ENCODE results near the gene GABRB1.

GABRB1 gene

DNA sequence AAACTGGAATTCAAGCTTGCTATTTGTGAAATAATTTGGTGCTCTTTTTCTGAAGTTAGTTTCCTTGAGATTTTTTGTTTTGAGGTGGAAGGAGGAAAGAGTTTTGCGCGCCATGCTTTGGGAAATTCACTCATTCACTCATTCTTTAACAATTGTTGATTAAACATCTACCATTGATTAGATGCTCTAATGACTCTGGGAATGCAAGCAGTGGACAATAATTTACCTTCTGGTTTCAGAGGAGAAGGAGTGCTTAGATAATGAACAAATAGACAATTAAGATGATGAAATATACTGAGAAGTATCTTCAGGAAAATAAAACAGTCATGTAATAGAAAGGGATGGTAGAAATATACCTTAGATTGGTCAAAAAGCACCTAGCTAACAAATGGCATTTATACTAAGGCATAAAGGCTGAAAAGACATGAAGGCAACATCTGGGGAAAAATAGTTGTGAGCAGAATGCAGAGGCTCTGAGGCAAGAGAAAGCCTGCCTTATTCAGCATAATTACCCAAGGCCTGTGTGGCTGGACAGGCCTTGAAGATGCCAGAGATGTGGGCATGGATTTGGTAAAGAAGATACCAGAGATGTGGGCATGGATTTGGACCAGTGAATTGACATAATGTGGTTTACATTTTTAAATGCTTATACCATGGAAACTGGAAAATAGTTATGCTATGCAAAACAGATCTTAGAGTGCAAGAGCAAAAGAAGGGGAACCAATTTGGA, 434.9 kb downstream of the GABRB1 start:
- H3K27me3 ChIP-seq (ENCODE audit: control insufficient read depth, insufficient read depth, low read length), result no peaks in the 10 kb centered on the region
- no peaks in the 10 kb centered on the region for H3K9me3 ChIP-seq (ENCODE audit: control insufficient read depth, insufficient read depth, low read depth, low read length)
- H3K27ac ChIP-seq (ENCODE audit: low read depth, low read length), result no peak overlapping the region
- H3K4me1 ChIP-seq (ENCODE audit: control insufficient read depth, insufficient read depth, low read length), result peaks cover 5% of the 10 kb centered on the region; the same call in 1 of the 2 replicates
- H3K36me3 ChIP-seq (ENCODE audit: control insufficient read depth, insufficient read depth, low read length), result no peaks in the 10 kb centered on the region
- H3K4me3 ChIP-seq (ENCODE audit: low read depth, low read length), result no peak overlapping the region
- H3K9ac ChIP-seq (ENCODE audit: low read length), result no peak overlapping the region

DNA sequence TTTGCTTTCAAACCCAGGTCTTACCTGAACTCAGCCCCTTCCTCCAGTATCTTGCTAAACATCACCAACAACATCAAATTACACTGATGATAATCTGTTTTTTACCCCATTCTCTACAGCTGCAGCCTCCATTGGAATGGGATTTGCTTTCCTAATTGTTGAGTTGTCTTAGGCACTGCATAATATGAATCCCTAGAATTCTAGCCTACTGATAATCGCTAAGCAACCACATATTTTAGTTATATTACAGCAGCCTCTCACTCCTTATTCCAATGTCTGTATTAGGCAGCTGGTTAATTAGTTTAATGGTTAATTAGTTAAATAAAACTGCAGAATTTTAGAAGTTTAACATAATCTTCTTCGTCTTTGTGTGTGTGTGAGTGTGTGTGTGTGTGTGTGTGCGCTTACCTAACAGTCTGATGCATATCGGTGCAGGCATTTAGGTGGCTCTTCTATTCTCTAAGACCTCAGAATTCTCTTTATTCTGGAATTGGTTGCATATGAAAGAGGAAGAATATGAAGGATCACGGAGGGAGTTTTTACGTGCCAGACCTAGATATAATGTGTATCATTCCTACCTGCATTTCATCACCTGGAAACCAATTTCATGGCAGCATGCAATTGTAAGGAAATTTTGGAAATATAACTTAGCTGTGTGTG, 437.5 kb downstream of the GABRB1 start:
- H3K9ac ChIP-seq (ENCODE audit: low read length), result no peak overlapping the region

DNA sequence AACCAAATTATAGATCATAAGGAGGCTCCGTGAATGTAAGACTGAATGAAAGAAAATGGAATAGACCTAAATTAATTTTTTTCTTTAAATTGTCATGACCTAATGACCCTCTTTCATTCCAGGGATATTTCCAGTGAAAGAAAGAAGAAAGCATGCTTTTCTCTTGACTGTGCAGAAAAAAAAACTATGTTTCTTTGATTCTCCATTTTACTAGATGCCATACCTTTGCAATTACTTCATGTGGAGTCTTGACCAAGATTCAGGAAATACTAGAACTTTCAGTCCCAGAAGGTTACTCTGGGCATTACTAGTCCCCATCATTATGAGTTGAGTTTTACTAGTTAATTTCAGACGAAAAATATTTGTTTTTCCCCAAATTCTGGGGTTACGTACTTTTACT, 438.6 kb downstream of the GABRB1 start:
- no peaks in the 10 kb centered on the region for H3K36me3 ChIP-seq (ENCODE audit: control insufficient read depth, insufficient read depth, low read length)
- no peaks in the 10 kb centered on the region for H3K9me3 ChIP-seq (ENCODE audit: control insufficient read depth, insufficient read depth, low read depth, low read length)
- no peaks in the 10 kb centered on the region for H3K27me3 ChIP-seq (ENCODE audit: control insufficient read depth, insufficient read depth, low read length)
- no peak overlapping the region for H3K4me3 ChIP-seq (ENCODE audit: low read depth, low read length)
- H3K9ac ChIP-seq (ENCODE audit: low read length), result no peak overlapping the region
- H3K4me1 ChIP-seq (ENCODE audit: control insufficient read depth, insufficient read depth, low read length), result no peaks in the 10 kb centered on the region
- H3K27ac ChIP-seq (ENCODE audit: low read depth, low read length), result no peak overlapping the region

More for the DNA sequence above, 437.5 kb downstream of the GABRB1 start:
- no peaks in the 10 kb centered on the region for H3K27me3 ChIP-seq (ENCODE audit: control insufficient read depth, insufficient read depth, low read length)
- no peaks in the 10 kb centered on the region for H3K4me1 ChIP-seq (ENCODE audit: control insufficient read depth, insufficient read depth, low read length)
- no peak overlapping the region for H3K4me3 ChIP-seq (ENCODE audit: low read depth, low read length)
- H3K27ac ChIP-seq (ENCODE audit: low read depth, low read length), result no peak overlapping the region
- H3K36me3 ChIP-seq (ENCODE audit: control insufficient read depth, insufficient read depth, low read length), result no peaks in the 10 kb centered on the region
- no peaks in the 10 kb centered on the region for H3K9me3 ChIP-seq (ENCODE audit: control insufficient read depth, insufficient read depth, low read depth, low read length)

DNA sequence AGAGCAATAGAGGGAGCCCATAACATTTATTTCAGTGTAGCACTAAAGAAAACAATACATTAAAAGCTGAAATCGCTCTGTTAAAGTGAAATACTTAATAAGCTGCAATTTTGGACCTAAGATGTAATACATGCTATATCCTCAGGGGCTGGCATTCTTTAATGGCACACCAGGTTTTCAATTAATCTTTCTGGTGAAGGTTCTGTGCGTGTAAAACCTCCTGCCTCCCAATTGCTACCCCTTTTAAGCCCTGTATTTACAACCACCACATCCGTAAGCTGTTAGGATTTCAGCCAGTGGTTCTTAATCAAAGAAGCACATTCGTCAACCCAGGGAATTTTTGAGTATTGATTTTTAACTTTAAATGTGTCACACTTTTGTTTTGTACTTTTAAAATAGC, 439.7 kb downstream of the GABRB1 start:
- Histone ChIP-seq H3K4me3 (ENCODE audit: low read depth, low read length) (no peak overlapping the region), H3K27ac (ENCODE audit: low read depth, low read length) (no peak overlapping the region), H3K27me3 (ENCODE audit: control insufficient read depth, insufficient read depth, low read length) (no peaks in the 10 kb centered on the region), H3K36me3 (ENCODE audit: control insufficient read depth, insufficient read depth, low read length) (no peaks in the 10 kb centered on the region), H3K4me1 (ENCODE audit: control insufficient read depth, insufficient read depth, low read length) (no peaks in the 10 kb centered on the region), H3K9me3 (ENCODE audit: control insufficient read depth, insufficient read depth, low read depth, low read length) (no peaks in the 10 kb centered on the region), H3K9ac (ENCODE audit: low read length) (no peak overlapping the region)

DNA sequence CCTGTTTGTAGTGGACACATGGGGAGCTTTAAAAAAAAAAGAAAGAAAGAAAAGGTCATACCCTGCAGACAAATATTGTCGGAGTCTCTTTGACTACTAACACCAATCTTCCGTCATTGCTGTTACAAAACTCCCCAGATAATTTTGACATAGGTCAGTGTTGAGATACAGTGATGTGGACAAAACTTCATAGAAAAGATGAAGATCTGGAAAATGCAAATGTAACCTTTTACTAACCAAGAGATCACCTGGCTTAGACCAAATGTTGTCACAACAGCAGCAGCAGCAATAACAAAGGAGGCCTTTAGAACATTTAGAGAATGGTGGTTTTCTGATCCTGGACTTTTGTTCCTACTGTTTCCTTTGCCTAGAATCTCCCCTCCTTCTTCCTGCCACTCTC, 440.2 kb downstream of the GABRB1 start:
- Histone ChIP-seq H3K9ac (ENCODE audit: low read length) (no peak overlapping the region), H3K27ac (ENCODE audit: low read depth, low read length) (no peak overlapping the region), H3K4me3 (ENCODE audit: low read depth, low read length) (no peak overlapping the region), H3K4me1 (ENCODE audit: control insufficient read depth, insufficient read depth, low read length) (no peaks in the 10 kb centered on the region), H3K9me3 (ENCODE audit: control insufficient read depth, insufficient read depth, low read depth, low read length) (no peaks in the 10 kb centered on the region), H3K27me3 (ENCODE audit: control insufficient read depth, insufficient read depth, low read length) (no peaks in the 10 kb centered on the region), H3K36me3 (ENCODE audit: control insufficient read depth, insufficient read depth, low read length) (no peaks in the 10 kb centered on the region)

DNA sequence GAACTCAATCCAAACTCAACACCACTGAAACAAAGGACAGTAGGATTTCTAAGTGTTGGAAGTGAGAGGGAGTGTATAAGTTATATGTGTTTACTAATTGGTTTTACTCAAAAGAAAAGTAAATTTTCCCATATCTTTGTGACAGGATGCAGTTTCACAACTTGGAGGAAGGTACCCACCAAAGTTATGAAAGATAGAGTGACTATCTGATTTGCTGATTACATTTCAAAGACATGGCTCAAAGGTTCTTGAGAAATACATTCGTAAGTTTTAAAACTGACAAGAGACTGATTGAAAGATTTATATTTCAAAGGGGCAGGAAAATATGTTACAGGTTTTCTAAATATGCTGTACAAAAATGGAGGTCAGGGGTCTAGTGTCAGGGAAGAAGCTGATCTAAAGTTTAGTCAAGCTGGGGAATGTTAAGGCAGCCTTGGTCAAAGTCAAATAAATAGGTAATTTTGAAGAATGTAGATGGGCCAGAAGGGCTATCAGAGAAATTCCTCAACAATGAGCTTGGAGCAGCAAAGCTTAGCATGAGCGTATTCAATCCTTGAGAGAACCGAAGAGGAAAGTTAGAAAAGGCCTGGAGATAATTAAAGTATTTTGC, 441.9 kb downstream of the GABRB1 start:
- H3K9ac ChIP-seq (ENCODE audit: low read length), result no peak overlapping the region
- no peak overlapping the region for H3K4me3 ChIP-seq (ENCODE audit: low read depth, low read length)
- no peaks in the 10 kb centered on the region for H3K4me1 ChIP-seq (ENCODE audit: control insufficient read depth, insufficient read depth, low read length)
- H3K27ac ChIP-seq (ENCODE audit: low read depth, low read length), result no peak overlapping the region
- no peaks in the 10 kb centered on the region for H3K27me3 ChIP-seq (ENCODE audit: control insufficient read depth, insufficient read depth, low read length)
- no peaks in the 10 kb centered on the region for H3K36me3 ChIP-seq (ENCODE audit: control insufficient read depth, insufficient read depth, low read length)
- H3K9me3 ChIP-seq (ENCODE audit: control insufficient read depth, insufficient read depth, low read depth, low read length), result no peaks in the 10 kb centered on the region

DNA sequence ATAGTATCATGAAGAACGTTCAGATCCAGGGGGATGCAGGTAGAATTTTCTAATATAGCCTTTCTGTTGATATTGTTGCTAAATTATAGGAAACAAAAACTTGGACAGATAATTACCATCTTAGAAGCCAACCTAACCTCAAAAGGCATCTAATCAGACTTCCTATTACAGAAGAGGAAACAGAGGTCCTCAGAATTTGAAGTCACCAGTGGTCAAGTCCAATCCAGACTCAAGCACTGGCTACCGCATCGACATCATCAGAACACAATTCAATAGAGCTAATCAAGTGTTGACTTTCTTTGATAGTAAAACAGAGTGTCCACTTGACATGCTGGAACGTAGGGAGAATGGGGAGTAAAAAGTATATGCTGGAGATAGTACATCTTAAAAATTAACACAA, 443.4 kb downstream of the GABRB1 start:
- H3K9ac ChIP-seq (ENCODE audit: low read length), result no peak overlapping the region
- no peaks in the 10 kb centered on the region for H3K4me1 ChIP-seq (ENCODE audit: control insufficient read depth, insufficient read depth, low read length)
- H3K27ac ChIP-seq (ENCODE audit: low read depth, low read length), result no peak overlapping the region
- H3K4me3 ChIP-seq (ENCODE audit: low read depth, low read length), result no peak overlapping the region
- no peaks in the 10 kb centered on the region for H3K27me3 ChIP-seq (ENCODE audit: control insufficient read depth, insufficient read depth, low read length)
- H3K36me3 ChIP-seq (ENCODE audit: control insufficient read depth, insufficient read depth, low read length), result no peaks in the 10 kb centered on the region
- H3K9me3 ChIP-seq (ENCODE audit: control insufficient read depth, insufficient read depth, low read depth, low read length), result no peaks in the 10 kb centered on the region

DNA sequence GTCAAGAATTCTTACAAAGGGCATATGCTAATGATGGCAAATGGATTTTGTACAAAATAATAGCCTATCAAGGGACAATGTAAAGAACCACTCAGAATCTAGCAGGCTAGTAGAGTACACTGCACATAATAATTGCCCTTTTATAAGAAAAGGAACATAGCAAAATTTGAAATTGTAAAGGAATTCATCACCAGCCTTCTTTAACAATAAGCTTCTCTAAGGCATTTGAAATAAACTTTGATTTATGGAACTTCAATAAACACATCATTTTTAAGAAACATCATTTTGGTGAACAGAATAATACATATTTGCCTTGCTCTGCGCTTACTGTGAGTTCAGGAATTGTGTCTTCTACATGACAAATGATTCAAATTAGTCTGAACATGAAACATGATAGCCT, 444.0 kb downstream of the GABRB1 start:
- H3K9ac ChIP-seq (ENCODE audit: low read length), result no peak overlapping the region
- no peak overlapping the region for H3K4me3 ChIP-seq (ENCODE audit: low read depth, low read length)
- no peaks in the 10 kb centered on the region for H3K9me3 ChIP-seq (ENCODE audit: control insufficient read depth, insufficient read depth, low read depth, low read length)
- H3K36me3 ChIP-seq (ENCODE audit: control insufficient read depth, insufficient read depth, low read length), result no peaks in the 10 kb centered on the region
- no peaks in the 10 kb centered on the region for H3K27me3 ChIP-seq (ENCODE audit: control insufficient read depth, insufficient read depth, low read length)
- H3K27ac ChIP-seq (ENCODE audit: low read depth, low read length), result no peak overlapping the region
- H3K4me1 ChIP-seq (ENCODE audit: control insufficient read depth, insufficient read depth, low read length), result no peaks in the 10 kb centered on the region
